GM18868 (cell line): ENCODE data around the gene ZNF304.
A peak's percentile ranks its signal among the peaks of the same experiment; 100 is the strongest.
"Not testable (repeated sequence)": the region's sequence is repeated elsewhere in the genome, so short reads cannot be mapped to it uniquely, and the experiment has no call there.

Experiments
- ATAC-seq: cut with Tn5 transposase; IDR thresholded peaks from one replicate; pipeline ENCODE4 v1.9.1; 2021; ENCODE audit warnings: mild to moderate bottlenecking, moderate library complexity; ENCODE audit not compliant: unreplicated experiment

The ZNF304 gene

GRCh38 chr19:57359300-57359699 is 8.2 kb downstream of the ZNF304 start:
- ATAC-seq, result no peak

DNA sequence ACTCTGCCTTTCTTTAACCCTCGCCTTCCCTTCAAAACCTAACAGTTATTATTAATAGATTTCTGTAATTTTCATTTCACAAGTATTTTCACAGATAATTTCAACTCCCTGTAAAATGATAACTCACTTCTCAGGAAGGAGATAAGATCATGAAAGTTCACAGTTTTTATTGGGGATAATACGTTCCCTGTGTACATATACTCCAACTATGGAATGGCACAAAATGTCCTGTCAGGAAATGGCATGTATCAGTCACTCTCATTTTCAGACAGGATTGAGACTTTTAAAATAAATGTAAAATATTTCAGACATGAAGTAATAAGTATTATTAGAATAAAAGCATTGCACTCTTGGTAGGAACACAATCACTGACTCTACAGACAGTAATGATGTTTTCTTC is 11.3 kb downstream of the ZNF304 start:
- no peak for ATAC-seq

DNA sequence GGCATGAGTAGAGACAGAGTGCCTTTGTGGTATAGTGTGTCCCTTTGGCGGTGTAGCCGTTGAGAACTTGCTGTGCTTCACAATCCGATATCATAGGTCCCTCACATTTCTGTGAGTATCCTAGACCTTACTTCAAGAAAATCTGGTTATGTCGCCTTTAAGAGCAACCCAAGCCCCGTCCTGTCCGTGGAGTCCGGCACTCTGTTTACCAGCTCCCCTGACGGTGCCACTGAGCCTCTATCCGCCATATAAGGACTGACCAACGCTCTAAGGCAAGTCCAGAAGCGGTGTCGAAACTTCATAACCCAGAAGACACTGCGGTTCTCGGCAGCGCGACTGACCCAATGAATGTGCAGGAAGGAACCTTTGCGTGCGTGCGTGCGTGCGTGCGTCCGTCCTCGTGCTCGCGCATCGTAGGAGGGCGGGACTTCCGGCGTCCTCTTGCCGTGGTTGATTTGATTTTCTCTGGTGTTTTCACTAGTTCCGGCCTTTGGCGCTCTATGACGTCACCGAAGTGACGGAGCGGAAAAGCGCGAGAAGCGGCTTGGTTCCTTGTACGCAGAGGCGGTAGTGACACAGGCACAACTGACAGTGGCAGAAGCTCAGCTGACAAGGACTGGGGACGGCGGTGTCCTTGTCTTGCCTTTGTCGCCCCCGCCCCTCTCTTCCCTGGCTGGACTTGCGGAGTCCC is 12.1 kb downstream of the ZNF304 start, which contains the start of the genes TRAPPC2B and ZNF547:
Gene TRAPPC2B, plus strand, starts transcription at position 555 of the 691 bp plus-strand sequence. CDS start 1,283 bp downstream, outside the sequence.
Gene ZNF547, plus strand, starts transcription at position 555 of the 691 bp plus-strand sequence. CDS start 5,005 bp downstream, outside the sequence.
- peak; percentile 97 for ATAC-seq

GRCh38 chr19:57363688-57364181 is 12.7 kb downstream of the ZNF304 start:
- peak; percentile 24 for ATAC-seq

DNA sequence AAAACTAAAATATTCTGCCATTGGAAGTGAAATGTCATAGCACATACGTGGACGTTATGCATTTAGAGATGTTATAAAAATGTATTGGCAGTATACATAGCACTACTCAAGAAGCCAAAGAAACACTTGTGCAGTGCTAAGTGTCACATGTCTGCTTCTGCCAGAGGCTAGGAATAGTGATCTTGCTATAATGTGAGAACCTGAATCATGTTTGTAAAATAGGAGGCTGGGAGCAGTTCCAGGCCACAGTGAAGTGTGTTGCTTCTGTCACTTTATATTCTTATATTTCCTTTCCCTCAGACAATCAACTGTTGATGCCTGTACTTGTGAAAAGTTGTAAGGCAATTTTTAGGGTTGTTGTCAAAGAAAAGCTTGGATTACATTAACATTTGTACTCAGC is 15.7 kb downstream of the ZNF304 start:
- ATAC-seq, result no peak

DNA sequence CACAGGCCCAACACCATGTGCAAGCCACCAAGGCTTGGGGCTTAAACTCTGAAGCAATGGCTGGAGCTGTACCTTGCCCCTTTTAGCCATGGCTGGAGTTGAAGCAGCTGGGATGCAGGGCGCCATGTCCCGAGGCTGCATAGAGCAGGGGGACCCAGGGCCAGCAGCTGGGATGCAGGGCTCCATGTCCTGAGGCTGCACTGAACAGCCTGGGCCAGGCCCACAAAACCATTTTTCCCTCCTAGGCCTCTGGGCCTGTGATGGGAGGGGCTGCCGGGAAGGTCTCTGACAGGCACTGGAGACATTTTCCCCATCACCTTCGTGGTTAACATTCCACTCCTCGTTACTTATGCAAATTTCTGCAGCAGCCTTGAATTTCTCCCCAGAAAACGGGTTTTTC is 23.1 kb downstream of the ZNF304 start:
- ATAC-seq, result no peak

- ATAC-seq, result not testable (repeated sequence)
These were observed 23.6 kb downstream of the ZNF304 start for GRCh38 chr19:57374647-57375046.

DNA sequence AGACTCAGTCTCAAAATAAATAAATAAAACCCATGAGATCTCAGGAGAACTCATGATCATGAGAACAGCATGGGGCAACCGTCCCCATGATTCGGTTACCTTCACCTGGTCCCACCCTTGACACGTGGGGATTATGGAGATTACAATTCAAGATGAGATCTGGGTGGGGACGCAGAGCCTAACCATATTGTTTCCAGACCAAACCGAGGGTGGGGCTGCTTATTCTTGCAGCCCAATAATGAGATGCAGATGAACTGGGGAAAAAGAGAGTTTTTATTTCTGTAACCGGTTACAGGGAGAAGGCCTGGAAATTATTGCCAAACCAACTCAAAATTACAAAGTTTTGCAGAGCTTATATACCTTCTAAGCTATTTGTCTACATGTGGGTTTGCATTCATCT is 25.1 kb downstream of the ZNF304 start:
- no peak for ATAC-seq

- no peak for ATAC-seq
These were observed 26.6 kb downstream of the ZNF304 start for GRCh38 chr19:57377498-57378146.

DNA sequence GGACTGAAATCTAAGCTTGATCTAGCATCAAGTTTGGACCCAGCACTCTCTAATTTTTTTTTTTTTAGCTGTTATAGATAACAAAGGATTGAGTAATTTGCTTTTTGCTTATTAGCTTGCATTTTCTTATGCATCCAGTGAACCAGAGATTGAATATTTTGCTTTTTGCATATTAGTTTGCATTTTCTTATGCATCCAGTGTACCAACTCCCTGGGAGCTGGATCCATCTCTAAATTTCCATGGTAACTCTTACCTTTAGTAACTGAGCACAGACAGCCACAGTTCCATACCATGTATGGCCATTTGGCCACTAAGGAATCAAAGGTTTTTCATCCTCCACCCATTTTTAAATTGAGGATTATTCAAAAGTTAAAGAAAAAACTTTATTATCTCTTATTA is 29.9 kb downstream of the ZNF304 start:
- ATAC-seq, result no peak

GRCh38 chr19:57382806-57383488 is 31.9 kb downstream of the ZNF304 start:
- ATAC-seq, result no peak

DNA sequence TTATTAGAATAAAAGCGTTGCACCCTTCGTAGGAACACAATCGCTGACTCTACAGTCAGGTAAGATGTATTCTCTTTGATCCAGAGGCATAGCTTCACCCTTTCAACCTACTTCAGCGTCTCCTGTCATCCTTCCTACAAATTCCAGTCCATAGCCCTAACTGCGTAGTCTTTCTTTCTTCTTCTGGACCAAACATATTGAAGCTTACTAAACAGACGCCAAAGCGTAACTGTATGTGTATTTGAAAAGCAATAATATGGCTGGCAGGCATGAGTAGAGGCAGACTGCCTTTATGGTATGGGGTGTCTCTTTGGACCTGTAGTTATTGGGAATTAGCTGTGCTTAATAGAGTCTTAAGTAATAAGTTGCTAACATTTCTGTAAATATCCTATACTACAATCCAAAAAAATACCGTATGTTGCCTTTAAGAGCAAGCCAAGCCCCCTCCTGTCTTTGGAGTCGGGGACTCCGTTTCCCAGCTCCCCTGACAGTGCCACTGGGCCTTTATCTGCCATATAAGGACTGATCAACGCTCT is 38.2 kb downstream of the ZNF304 start:
- no peak for ATAC-seq

- ATAC-seq, result peak; percentile 98
These were observed 38.9 kb downstream of the ZNF304 start, which contains the start of gene ZNF548 for GRCh38 chr19:57389730-57390598. TSS of gene ZNF548 (plus strand) at chr19:57389854. CDS start at chr19:57390100, 246 bp downstream.

DNA sequence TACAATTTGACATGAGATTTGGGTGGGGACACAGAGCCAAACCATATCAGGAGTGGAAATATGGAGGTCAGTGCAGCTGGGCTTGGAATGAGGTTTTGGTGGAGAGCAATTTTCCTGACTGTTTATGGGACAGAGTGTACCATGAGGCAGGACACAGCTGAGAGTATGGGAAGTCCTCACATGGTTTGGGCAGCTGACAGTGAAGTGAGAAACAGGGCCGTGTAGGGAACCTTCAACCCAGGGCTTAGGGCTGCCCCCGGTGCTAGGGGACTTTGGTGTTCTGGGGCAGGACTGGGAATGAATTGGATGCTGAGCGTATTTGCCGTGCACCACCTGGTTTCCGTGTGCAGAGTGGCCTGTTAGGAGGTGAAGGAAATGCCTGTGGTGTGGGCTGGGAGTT is 44.6 kb downstream of the ZNF304 start:
- no peak for ATAC-seq

DNA sequence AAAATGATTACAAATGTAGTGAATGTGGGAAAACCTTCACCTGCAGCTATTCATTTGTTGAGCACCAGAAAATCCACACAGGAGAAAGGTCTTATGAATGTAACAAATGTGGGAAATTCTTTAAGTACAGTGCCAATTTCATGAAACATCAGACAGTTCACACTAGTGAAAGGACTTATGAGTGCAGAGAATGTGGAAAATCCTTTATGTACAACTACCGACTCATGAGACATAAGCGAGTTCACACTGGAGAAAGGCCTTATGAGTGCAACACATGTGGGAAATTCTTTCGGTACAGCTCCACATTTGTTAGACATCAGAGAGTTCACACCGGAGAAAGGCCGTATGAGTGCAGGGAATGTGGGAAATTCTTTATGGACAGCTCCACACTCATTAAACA is 47.8 kb downstream of the ZNF304 start:
- no peak for ATAC-seq

DNA sequence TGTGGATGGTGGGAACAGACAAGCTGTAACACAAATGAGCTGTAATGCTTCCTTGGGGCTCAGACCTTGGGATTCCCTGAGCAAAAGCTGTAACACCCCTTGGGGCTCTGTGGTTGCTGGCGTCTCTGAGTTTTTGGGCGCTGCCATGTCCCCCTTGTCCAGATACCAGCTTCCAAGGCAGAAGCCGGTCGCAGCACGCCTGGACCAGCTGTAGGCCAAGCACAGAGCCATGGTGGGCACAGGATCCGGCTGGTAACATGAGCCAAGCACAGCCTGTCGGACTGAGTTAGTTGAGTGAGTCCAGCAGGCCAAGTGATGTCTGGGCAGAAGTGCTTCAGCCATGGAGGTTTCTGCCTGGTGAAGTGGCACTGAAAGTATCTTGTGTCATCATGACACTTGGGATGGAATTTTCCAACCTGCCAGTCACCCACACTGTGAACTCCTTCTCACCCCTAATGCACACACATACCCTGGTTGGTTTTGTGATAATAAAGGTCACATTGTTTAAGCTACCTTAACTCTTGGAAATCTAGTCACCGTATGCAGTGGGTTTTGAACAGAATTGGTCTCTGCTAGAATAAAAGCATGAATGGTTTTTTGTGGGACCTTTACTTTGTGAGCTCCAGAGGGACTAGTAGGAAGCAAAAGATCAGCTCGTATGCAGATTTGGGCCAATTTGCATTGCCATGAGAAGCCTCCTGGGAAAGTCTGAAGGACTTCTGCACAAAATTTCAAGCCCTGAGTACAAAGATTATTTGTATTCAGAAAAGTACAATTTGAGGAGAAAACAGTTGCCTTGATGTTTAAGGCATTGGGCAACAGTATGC is 52.9 kb downstream of the ZNF304 start:
- ATAC-seq, result no peak

DNA sequence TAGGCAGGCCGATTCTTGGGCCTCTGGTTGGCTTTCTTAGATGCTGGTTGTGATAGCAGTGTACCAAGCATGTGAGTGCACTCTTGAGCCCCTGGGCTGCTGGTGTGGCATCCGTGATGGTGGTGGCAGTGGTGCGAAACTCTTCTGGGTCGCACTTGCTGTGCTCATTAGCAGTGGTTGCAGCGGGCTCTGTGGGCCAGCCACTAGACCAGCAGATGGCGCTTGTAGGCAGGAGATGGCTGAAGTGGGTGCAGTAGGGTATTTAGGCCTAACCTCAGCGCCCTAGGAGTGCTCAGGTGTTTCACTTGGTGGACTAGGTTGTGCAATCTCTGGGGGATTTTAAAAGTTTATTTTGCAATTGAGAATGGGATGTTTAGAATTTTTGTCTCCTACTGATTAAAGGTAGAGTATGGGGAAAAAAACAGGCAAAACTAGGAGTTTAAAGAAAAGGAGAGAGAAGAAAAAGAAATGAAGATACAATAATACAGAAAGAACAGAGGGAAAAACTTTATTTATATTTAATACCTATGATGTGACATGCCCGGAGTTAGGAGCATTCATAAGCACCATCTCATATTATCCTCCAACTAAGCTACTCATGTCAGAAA is 55.5 kb downstream of the ZNF304 start:
- ATAC-seq, result no peak
